ENCODE results near the gene ATF3.

ATF3 gene

GRCh38 chr1:212647004-212647403, 38.4 kb downstream of the ATF3 start:
- no peaks in the 10 kb centered on the region for H3K27me3 ChIP-seq
- TF ChIP-seq, protein P1, sequence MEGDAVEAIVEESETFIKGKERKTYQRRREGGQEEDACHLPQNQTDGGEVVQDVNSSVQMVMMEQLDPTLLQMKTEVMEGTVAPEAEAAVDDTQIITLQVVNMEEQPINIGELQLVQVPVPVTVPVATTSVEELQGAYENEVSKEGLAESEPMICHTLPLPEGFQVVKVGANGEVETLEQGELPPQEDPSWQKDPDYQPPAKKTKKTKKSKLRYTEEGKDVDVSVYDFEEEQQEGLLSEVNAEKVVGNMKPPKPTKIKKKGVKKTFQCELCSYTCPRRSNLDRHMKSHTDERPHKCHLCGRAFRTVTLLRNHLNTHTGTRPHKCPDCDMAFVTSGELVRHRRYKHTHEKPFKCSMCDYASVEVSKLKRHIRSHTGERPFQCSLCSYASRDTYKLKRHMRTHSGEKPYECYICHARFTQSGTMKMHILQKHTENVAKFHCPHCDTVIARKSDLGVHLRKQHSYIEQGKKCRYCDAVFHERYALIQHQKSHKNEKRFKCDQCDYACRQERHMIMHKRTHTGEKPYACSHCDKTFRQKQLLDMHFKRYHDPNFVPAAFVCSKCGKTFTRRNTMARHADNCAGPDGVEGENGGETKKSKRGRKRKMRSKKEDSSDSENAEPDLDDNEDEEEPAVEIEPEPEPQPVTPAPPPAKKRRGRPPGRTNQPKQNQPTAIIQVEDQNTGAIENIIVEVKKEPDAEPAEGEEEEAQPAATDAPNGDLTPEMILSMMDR (IDR thresholded peaks at IDR 0.05; ENCODE audit: low read depth, low read length): no peak

GRCh38 chr1:212648431-212648830, 39.9 kb downstream of the ATF3 start:
- no peaks in the 10 kb centered on the region for H3K36me3 ChIP-seq
- H3K4me3 ChIP-seq (ENCODE audit: low read depth, low read length): no peak overlapping the region
- no peaks in the 10 kb centered on the region for H3K9me3 ChIP-seq
- no peaks in the 10 kb centered on the region for H3K27me3 ChIP-seq
- no peak for DNase-seq
- TF ChIP-seq, protein P1 (IDR thresholded peaks at IDR 0.05; ENCODE audit: low read depth, low read length): no peak
- no peaks in the 10 kb centered on the region for H3K4me1 ChIP-seq

More at GRCh38 chr1:212647004-212647403, 38.4 kb downstream of the ATF3 start:
- no peak for DNase-seq
- Histone ChIP-seq H3K4me1 (no peaks in the 10 kb centered on the region), H3K36me3 (no peaks in the 10 kb centered on the region), H3K9me3 (no peaks in the 10 kb centered on the region; the same call in 1 of the 2 replicates), H3K4me3 (ENCODE audit: low read depth, low read length) (no peak overlapping the region)

GRCh38 chr1:212649020-212649419, 40.5 kb downstream of the ATF3 start:
- no peaks in the 10 kb centered on the region for H3K27me3 ChIP-seq
- no peak for DNase-seq
- no peaks in the 10 kb centered on the region for H3K9me3 ChIP-seq
- no peaks in the 10 kb centered on the region for H3K36me3 ChIP-seq
- no peak overlapping the region for H3K4me3 ChIP-seq (ENCODE audit: low read depth, low read length)
- TF ChIP-seq, protein P1 (IDR thresholded peaks at IDR 0.05; ENCODE audit: low read depth, low read length): no peak
- no peaks in the 10 kb centered on the region for H3K4me1 ChIP-seq

DNA sequence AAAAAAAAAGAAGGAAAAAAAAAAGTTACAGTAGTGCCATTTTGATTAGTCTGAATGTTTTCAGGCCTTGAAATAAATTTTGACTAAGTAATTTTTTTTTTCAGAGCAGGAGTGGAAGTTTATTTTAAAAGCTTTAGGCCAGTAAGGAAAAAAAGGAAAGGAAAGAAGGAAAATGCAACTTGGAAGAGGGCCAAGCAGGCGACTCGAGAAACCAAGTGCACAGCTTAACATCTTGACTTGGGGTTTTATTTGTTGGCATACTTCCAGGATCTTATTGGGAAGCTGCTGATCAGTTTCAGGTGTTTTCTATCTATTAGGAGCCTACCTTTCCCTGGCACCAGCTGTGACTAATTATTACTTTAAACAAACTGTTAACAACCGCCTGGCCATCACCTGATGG, 41.7 kb downstream of the ATF3 start:
- no peak for DNase-seq
- no peaks in the 10 kb centered on the region for H3K9me3 ChIP-seq
- no peaks in the 10 kb centered on the region for H3K27me3 ChIP-seq
- TF ChIP-seq, protein P1 (IDR thresholded peaks at IDR 0.05; ENCODE audit: low read depth, low read length): no peak
- no peak overlapping the region for H3K4me3 ChIP-seq (ENCODE audit: low read depth, low read length)
- no peaks in the 10 kb centered on the region for H3K4me1 ChIP-seq
- H3K36me3 ChIP-seq: no peaks in the 10 kb centered on the region

- no peak for DNase-seq
- Histone ChIP-seq H3K4me3 (ENCODE audit: low read depth, low read length) (no peak overlapping the region), H3K4me1 (no peaks in the 10 kb centered on the region), H3K36me3 (no peaks in the 10 kb centered on the region), H3K27me3 (no peaks in the 10 kb centered on the region), H3K9me3 (no peaks in the 10 kb centered on the region)
- TF ChIP-seq, protein P1 (IDR thresholded peaks at IDR 0.05; ENCODE audit: low read depth, low read length): no peak
These were observed 43.0 kb downstream of the ATF3 start for GRCh38 chr1:212651521-212651920.

- DNase-seq: no peak
- Histone ChIP-seq H3K9me3 (no peaks in the 10 kb centered on the region), H3K4me3 (ENCODE audit: low read depth, low read length) (no peak overlapping the region), H3K36me3 (no peaks in the 10 kb centered on the region), H3K27me3 (no peaks in the 10 kb centered on the region), H3K4me1 (no peaks in the 10 kb centered on the region)
- TF ChIP-seq, protein P1 (IDR thresholded peaks at IDR 0.05; ENCODE audit: low read depth, low read length): no peak
These were observed 43.4 kb downstream of the ATF3 start for GRCh38 chr1:212651977-212652376.

Data from BE2C (cell line).